Measurements from ENCODE around the gene ABCC10.
"Not testable (repeated sequence)": the region's sequence is repeated elsewhere in the genome, so short reads cannot be mapped to it uniquely, and the experiment has no call there.

Gene ABCC10

GRCh38 chr6:43447604-43448003 is 20.3 kb downstream of the ABCC10 start:
- no peak for DNase-seq (ENCODE audit: low read depth)

DNA sequence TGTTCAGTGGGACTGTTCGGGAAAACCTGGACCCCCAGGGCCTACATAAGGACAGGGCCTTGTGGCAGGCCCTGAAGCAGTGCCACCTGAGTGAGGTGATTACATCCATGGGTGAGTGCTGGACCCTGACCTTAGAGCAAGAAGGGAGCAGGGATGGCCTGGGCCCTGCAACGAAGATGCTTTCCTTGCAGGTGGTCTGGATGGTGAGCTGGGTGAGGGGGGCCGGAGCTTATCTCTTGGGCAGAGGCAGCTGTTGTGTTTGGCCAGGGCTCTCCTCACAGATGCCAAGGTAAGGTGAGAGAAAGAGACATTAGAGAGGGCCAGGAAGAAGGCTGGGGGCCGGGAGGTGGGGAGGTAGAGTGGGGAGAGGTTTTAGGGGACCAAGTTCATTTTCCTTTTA is 21.6 kb downstream of the ABCC10 start:
- DNase-seq (ENCODE audit: low read depth), result no peak

DNA sequence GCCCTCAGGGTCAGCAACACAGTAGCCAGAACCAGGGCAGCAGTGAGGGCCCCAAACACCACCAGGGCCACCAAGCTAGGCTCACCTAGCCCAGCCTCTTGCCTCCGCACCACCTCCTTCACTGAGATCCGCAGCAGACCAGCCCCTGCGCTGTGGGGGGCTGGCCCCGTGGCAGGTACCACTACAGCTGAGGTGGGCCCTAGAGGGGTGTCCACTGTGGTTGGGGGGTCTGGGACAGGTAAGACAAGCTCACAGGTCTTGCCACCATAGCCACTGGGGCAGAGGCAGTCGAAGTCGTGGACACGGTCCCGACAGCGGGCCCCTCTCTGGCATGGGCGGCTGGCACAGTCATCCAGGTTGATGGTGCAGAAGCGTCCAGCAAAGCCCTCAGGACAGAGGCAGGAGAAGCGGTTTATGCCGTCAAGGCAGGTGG is 23.4 kb downstream of the ABCC10 start:
- no peak for DNase-seq (ENCODE audit: low read depth)

DNA sequence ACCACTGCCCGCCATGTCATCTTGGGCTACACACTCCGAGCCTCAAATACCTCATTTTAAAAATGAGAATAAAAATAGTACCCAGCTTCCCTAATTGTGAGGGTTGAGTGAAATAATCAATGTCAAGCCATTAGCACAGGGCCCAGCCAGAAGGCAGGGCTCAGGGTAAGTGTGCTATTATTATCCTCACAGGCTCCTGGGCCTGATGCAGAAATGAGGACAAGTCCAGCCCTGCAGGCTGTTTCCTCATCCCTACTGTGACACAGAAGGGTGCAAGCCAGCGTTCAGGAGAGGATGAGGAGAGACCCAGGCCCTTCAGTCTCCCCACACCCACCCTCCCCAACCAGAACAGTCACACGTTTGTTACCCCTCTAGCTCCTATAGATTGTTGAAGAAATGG is 24.0 kb downstream of the ABCC10 start:
- no peak for DNase-seq (ENCODE audit: low read depth)

DNA sequence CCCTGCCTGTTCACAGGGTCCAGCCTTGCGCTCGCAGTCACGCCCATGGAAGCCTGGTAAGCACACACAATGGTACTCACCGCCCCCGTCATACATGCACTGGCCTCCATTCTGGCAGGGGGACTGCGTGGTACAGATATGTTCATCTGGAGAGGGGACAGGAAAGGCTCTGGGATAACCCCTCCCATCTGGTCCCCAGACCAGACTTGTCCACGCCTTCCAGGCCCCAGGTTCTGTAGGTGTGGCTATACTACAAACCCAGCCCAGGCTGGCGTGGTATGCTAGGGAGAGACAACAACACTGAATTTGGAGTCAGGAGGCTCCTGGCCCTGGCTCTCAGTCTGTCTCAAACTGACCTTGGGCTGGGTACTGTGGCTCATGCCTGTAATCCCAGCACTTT is 24.6 kb downstream of the ABCC10 start:
- no peak for DNase-seq (ENCODE audit: low read depth)

DNA sequence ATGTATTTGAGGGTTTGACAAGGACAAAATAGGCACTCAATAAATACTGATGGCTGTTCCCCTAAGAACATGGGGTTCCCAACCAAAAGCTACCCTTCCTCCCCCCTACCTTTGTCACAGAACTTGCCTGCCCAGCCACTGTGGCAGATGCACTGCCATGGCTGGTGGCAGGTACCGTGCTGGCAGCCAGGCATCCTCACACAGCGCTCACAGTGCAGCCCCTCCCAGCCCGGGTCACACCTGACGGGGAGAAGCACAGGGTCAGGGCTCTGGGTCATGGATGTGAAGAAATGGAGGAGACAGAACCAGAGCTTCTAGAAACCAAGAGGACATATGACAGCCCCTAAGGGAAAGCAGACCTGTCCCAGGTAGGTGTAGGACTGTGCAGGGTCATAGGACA is 25.6 kb downstream of the ABCC10 start:
- no peak for DNase-seq (ENCODE audit: low read depth)

DNA sequence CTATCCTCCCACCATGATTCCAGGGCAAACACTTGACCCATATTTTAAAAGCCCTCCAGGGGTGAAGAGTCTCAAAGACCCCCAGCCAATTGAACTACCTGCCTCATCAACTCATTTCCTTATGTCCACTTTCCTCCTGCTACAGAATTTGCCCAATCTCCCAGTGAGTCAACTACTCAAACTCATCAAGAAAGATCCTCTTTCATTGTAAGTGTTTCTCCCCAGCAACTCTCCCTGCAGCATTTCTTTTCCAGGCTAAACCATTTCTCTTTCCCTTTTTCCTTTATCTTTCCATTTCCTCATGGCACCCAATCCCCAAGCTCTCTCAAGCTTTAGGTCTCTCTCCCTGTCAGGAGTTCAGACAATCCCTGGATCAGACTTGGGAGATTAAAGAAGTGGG is 26.5 kb downstream of the ABCC10 start:
- DNase-seq (ENCODE audit: low read depth), result no peak

DNA sequence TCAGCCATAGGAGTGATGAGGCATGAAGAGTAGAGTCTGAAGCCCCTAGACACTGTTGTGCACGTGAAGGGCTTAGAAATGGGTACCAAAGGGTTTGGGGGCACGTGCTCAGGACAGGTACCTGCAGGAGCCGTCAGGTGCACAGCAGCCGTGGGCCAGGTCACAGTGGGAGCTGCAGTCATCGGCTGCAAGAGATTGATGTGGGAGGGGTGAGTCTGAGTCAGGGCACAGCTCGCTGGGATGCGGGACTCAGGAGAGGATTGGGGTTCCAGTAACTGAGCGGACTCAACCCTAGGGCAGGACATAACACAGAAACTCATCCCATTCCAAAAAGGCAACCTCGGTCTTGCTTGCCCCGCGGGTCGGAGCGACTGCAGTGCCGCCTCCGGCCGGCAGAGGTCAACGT is 27.0 kb downstream of the ABCC10 start:
- DNase-seq (ENCODE audit: low read depth), result peak; percentile 32

DNA sequence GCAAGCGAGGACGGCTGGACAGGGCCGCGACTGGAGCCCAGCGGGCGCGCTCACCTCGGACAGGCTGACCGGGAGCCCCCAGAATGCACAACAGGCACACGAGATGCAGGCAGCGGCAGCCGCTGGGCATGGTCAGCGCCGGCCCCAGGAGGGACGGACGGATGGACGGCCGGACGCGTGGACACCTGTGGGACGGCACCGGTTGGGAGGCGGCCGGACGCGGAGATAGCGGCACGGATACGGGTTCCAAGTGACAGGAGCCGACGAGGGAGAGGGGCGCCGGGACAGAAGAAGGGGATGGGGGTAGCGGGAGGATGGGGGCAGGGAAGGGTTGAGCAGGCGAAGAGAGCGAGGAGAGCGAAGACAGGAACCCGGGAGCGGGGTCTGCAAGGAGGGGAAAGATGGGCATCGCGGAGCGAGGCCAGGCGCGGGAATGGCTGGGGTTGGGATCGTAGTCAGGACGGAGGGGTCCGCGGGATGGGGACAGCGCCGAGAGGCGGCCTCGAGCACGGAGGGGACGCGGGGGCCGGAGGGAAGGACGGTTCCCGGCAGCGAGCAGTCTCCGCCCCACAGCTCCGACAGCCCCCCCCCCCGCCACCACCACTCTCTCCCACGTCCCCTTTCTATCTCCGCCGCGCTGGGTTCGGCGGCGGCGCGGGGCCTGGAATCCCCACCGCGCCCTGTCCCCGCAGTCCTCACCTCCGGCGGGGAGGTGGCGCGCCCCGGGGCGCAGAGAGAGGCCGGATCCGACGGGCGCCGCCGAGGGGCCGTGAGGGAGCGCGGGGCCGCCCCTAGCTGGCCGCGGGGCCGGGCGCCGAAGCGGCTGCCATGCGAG is 27.6 kb downstream of the ABCC10 start:
- DNase-seq (ENCODE audit: low read depth), result peak; percentile 21

DNA sequence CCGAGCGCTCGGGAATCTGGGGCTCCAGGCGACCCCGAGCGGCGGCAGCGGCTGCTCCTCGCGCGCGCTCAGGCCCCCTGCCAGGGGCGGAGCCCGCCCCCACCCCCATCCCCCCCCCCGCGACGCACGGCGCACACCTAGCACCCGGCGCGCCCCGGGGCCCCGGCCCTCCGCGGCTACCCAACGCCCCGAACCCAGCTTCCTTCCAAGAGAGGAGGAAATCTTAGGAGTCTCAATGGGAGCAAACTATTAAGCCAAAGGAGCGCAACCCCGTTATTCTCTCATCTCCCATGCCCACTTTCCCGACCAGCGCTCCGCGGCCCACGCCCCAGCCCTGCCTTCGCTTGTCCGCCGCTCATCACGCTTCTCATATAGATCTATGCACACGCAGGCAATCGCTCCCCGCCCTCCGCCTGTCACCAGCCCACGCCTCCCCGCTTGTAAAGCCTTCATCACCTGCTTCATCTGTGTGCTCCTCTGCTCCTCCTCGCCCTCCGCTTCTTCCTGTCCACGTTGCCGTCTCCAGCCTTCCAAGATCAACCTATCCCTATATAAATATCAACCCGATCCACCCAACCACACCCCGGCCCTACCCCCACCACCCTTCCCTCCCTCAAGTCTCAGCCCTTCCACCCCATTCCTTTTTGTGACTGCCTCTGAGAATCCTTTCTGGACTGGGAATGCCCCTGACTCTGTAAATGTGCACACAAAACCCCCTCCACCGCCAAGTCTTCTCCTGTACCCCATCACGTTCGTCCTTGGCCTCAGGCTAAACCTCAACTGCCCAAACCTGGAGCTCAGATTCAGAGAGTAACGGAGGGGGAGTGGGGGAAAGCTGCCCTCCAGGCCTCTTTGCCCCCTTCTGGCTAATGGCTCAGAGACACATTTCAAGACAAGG is 28.4 kb downstream of the ABCC10 start, which contains the start of gene DLK2:
Gene DLK2, minus strand, starts transcription at position 18 of the 898 bp plus-strand sequence. CDS start 723 bp downstream, outside the sequence.
- DNase-seq (ENCODE audit: low read depth), result peak; percentile 27

DNA sequence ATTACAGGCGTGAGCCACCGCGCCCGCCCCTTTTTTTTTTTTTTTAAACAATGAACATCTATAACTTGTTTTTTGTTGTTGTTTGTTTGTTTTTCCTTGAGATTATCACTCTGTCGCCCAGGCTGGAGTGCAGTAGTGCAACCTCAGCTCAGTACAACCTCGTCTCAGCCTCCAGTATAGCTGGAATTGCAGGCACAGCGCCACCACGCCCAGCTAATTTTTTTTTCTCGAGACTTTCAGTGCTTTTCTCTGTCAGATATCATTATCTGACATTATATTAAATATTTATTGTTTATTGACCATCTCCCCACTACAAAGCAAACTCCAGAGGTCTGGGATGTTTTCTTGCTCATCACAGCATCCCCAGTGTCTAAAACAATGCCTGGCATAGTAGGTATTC is 30.3 kb downstream of the ABCC10 start:
- DNase-seq (ENCODE audit: low read depth), result no peak

DNA sequence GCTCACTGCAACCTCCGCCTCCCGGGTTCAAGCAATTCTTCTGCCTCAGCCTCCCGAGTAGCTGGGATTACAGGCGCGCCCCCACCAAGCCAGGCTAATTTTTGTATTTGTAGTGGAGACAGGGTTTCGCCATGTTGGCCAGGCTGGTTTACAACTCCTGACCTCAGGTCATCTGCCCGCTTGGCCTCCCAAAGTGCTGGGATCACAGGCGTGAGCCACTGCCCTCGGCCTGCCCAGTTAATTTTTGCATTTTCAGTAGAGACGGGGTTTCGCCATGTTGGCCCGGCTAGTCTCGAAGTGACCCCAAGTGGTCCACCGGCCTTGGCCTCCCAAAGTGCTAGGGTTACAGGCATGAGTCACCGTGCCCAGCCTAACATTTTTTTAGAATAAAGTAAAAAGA is 30.8 kb downstream of the ABCC10 start:
- not testable (repeated sequence) for DNase-seq (ENCODE audit: low read depth)

GRCh38 chr6:43459535-43459934 is 32.2 kb downstream of the ABCC10 start:
- no peak for DNase-seq (ENCODE audit: low read depth)

DNA sequence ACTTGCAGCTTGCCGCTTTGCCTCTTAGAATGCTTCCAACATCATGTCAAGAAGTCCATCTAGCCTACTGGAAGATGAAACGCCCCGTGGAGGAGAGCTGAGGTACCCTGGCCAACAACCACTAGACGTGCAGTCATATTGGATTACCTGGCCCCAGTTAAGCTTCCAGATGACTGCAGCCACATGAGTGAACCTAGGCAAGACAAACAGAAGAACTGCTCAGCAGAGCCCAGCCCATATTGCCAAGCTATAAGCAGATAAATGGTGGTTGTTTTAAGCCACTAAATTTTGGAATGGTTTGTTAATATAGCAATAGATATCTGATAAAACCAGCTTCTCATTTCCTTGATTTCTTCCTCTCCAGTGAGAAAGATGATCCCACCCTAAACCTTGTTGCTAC is 32.7 kb downstream of the ABCC10 start:
- DNase-seq (ENCODE audit: low read depth), result no peak

- DNase-seq (ENCODE audit: low read depth), result no peak
Observed at GRCh38 chr6:43461936-43462335, 34.6 kb downstream of the ABCC10 start.

DNA sequence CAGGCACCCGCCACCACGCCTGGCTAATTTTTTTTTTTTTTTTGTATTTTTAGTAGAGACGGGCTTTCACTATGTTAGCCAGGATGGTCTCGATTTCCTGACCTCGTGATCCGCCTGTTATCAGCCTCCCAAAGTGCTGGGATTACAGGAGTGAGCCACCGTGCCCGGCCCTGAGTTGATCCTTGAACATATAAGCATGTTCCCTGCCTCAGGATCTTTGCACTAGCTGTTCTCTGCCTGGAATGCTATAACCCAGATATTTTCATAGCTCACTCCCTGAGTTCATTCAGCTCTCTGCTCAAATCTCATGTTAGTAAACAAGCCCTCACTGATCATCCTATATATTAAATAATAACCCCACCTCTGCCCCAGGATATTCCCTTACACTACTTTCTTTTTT is 37.0 kb downstream of the ABCC10 start:
- DNase-seq (ENCODE audit: low read depth), result no peak

GRCh38 chr6:43465948-43466347 is 38.6 kb downstream of the ABCC10 start:
- no peak for DNase-seq (ENCODE audit: low read depth)

DNA sequence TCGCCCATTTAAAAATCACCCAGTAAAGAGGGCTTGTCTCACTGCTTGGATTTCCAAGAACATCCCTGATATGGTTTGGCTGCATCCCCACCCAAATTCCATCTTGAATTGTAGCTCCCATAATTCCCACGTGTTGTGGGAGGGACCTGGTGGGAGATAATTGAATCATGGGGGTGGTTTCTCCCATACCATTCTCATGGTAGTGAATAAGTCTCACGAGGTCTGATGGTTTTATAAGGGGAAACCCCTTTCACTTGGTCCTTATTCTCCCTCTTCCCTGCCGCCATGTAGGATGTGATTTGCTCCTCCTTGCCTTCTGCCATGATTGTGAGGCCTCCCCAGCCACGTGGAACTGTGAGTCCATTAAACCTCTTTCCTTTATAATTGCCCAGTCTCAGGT is 39.9 kb downstream of the ABCC10 start:
- not testable (repeated sequence) for DNase-seq (ENCODE audit: low read depth)

DNA sequence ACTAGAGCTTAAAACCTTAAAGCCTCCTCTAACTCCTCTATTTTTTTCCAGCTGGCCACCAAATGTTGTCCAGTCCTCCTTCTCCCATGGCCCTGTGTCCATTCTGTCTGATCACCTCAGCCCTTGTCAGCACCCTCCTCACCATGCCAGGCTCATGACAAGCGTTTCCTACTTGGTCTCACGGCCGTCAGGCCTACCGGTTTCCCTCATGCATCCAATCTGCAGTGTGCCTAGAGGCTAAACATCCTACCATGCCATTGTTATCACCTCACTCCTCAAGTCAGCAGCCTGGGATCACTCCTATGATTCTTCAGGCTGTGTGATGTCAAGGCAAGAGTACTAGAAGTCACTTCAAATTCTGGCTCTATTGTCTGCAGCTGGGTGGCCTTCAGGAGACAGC is 40.4 kb downstream of the ABCC10 start:
- no peak for DNase-seq (ENCODE audit: low read depth)

GRCh38 chr6:43468240-43468639 is 40.9 kb downstream of the ABCC10 start:
- no peak for DNase-seq (ENCODE audit: low read depth)

GRCh38 chr6:43468748-43469681 is 41.7 kb downstream of the ABCC10 start:
- no peak for DNase-seq (ENCODE audit: low read depth)

DNA sequence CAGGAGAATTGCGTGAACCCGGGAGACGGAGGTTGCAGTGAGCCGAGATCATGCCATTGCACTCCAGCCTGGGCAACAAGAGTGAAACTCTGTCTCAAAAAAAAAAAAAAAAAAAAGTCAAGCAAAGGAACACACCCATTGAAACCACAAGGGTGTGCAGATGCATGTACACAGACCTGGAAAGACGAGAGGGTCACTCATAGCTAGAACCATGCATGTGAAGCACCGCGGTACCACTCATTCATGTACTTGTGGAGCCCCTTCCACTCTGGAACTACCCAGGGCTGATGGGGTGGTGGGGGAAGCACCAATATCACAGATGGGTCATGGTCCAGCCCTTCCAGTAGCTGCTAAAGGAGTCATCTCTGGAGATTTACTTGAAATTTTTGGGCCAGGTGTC is 42.6 kb downstream of the ABCC10 start:
- no peak for DNase-seq (ENCODE audit: low read depth)

All from T-helper 22 cell (primary cell).